Nephron (organoid): Measurements from ENCODE around the gene AATF.

ENCODE experiments used
- H3K27ac Mint-ChIP-seq, 3 experiments: 2 replicates each; pipeline ENCODE4 v1.8.0; 2020; ENCODE audit warnings: mixed read lengths in 3 of 3, mild to moderate bottlenecking in 2 of 3, moderate library complexity in 1 of 3
- H3K27me3 Mint-ChIP-seq: 2 replicates; pipeline ENCODE4 v1.8.0; 2021; ENCODE audit warnings: low read depth, mild to moderate bottlenecking, moderate library complexity, mixed read lengths
- H3K36me3 Mint-ChIP-seq: 2 replicates; pipeline ENCODE4 v1.8.0; 2020; ENCODE audit warnings: low read depth, mixed read lengths
- H3K4me1 Mint-ChIP-seq: 2 replicates; pipeline ENCODE4 v1.8.0; 2020; ENCODE audit warnings: mixed read lengths
- H3K4me3 Mint-ChIP-seq, 3 experiments: 2 replicates each; pipeline ENCODE4 v1.8.0; 2020; ENCODE audit warnings: mild to moderate bottlenecking in 3 of 3, mixed read lengths in 3 of 3, moderate library complexity in 2 of 3
- H3K9me3 Mint-ChIP-seq: 2 replicates; pipeline ENCODE4 v1.8.0; 2020; ENCODE audit warnings: mixed read lengths
- CTCF ChIP-seq, 3 experiments: fragments of 200-600 bp; sonication (generic); IDR thresholded peaks; one replicate each; pipeline ENCODE4 v1.5.0; 2021; ENCODE audit warnings: antibody characterized with exemption in 3 of 3; ENCODE audit not compliant: unreplicated experiment in 3 of 3

Gene AATF

GRCh38 chr17:36948717-36949460, at the start of gene AATF:
Gene AATF, plus strand, starts transcription at chr17:36948954. Its CDS starts 172 bp downstream, at chr17:36949126.
- H3K27ac Mint-ChIP-seq = peak within 1 kb of the TSS; percentile 58 to 90 (median 85)

GRCh38 chr17:36899250-36900159, 49.2 kb upstream of the AATF start:
- H3K4me1 Mint-ChIP-seq = peaks cover 8% of the 10 kb centered on the region

More at GRCh38 chr17:36948717-36949460, at the start of gene AATF:
- Mint-ChIP-seq H3K27me3 (peaks cover 49% of the 10 kb centered on the region), H3K36me3 (peaks cover 37% of the 10 kb centered on the region), H3K9me3 (no peaks in the 10 kb centered on the region), H3K4me1 (peaks cover 25% of the 10 kb centered on the region), H3K4me3 (peak within 1 kb of the TSS; percentile 92 to 95 (median 95))
- TF ChIP-seq CTCF (IDR thresholded peaks at IDR 0.05; ENCODE audit: unreplicated experiment in 3 of 3) = no peak

GRCh38 chr17:36900160-36900512, 48.6 kb upstream of the AATF start:
- no peak for TF ChIP-seq CTCF (IDR thresholded peaks at IDR 0.05; ENCODE audit: unreplicated experiment in 3 of 3)
- Mint-ChIP-seq H3K27ac (peak overlapping the region; percentile 75 to 90 (median 80)), H3K27me3 (peaks cover 9% of the 10 kb centered on the region), H3K4me1 (peaks cover 8% of the 10 kb centered on the region), H3K4me3 (no peak overlapping the region), H3K36me3 (no peaks in the 10 kb centered on the region), H3K9me3 (no peaks in the 10 kb centered on the region)

More at GRCh38 chr17:36899250-36900159, 49.2 kb upstream of the AATF start:
- no peaks in the 10 kb centered on the region for H3K36me3 Mint-ChIP-seq
- H3K4me3 Mint-ChIP-seq = no peak overlapping the region
- H3K27me3 Mint-ChIP-seq = peaks cover 12% of the 10 kb centered on the region
- no peaks in the 10 kb centered on the region for H3K9me3 Mint-ChIP-seq
- TF ChIP-seq CTCF (IDR thresholded peaks at IDR 0.05; ENCODE audit: unreplicated experiment in 3 of 3) = no peak
- H3K27ac Mint-ChIP-seq = peak overlapping the region; percentile 75 to 88 (median 80)

- Mint-ChIP-seq H3K4me3 (no peak overlapping the region), H3K27me3 (peaks cover 13% of the 10 kb centered on the region), H3K36me3 (no peaks in the 10 kb centered on the region), H3K9me3 (no peaks in the 10 kb centered on the region), H3K27ac (peak overlapping the region; percentile 73 to 90 (median 80)), H3K4me1 (peaks cover 8% of the 10 kb centered on the region)
- TF ChIP-seq CTCF (IDR thresholded peaks at IDR 0.05; ENCODE audit: unreplicated experiment in 3 of 3) = no peak
These were observed 47.2 kb upstream of the AATF start for GRCh38 chr17:36901506-36901905.

GRCh38 chr17:36907407-36907806, 41.3 kb upstream of the AATF start:
- no peaks in the 10 kb centered on the region for H3K36me3 Mint-ChIP-seq
- peaks cover 44% of the 10 kb centered on the region for H3K27me3 Mint-ChIP-seq
- no peaks in the 10 kb centered on the region for H3K9me3 Mint-ChIP-seq
- no peak overlapping the region for H3K4me3 Mint-ChIP-seq
- TF ChIP-seq CTCF (IDR thresholded peaks at IDR 0.05; ENCODE audit: unreplicated experiment in 3 of 3) = no peak
- no peak overlapping the region for H3K27ac Mint-ChIP-seq
- no peaks in the 10 kb centered on the region for H3K4me1 Mint-ChIP-seq
